Neuronal stem cell (in vitro differentiated cells): ENCODE results near the gene ATP1A3.

Experiments
- DNase-seq: peaks from one replicate; pipeline ENCODE4 v3.0.0-alpha.2; 2013; ENCODE audit warnings: low spot score
- H2AFZ ChIP-seq: one replicate; pipeline ENCODE4 v1.6.1; 2013; ENCODE audit warnings: mild to moderate bottlenecking, low read length, inconsistent platforms
- H2AK5ac ChIP-seq: 2 replicates; pipeline ENCODE4 v1.6.1; 2013; ENCODE audit warnings: low read depth, mild to moderate bottlenecking, inconsistent platforms, low read length, moderate library complexity, mixed read lengths
- H2BK120ac ChIP-seq: 2 replicates; pipeline ENCODE4 v1.6.1; 2013; ENCODE audit warnings: low read depth, mild to moderate bottlenecking, inconsistent platforms, low read length, moderate library complexity, mixed read lengths
- H2BK12ac ChIP-seq: one replicate; pipeline ENCODE4 v1.6.1; 2013; ENCODE audit warnings: low read length, inconsistent platforms
- H2BK15ac ChIP-seq: 2 replicates; pipeline ENCODE4 v1.6.1; 2013; ENCODE audit warnings: mild to moderate bottlenecking, low read length, inconsistent platforms, mixed read lengths
- H2BK5ac ChIP-seq: one replicate; pipeline ENCODE4 v1.6.1; 2013; ENCODE audit warnings: inconsistent platforms, mild to moderate bottlenecking, low read length, moderate library complexity
- H3K14ac ChIP-seq: one replicate; pipeline ENCODE4 v1.6.1; 2013; ENCODE audit warnings: low read length, inconsistent platforms
- H3K18ac ChIP-seq: 2 replicates; pipeline ENCODE4 v1.6.1; 2013; ENCODE audit warnings: low read length, inconsistent platforms
- H3K23ac ChIP-seq: 2 replicates; pipeline ENCODE4 v1.6.1; 2013; ENCODE audit warnings: low read depth, mild to moderate bottlenecking, mixed read lengths, low read length, inconsistent platforms; ENCODE audit not compliant: poor library complexity
- H3K27ac ChIP-seq: replicated peaks from 3 replicates; pipeline ENCODE4 v1.5.1; 2013; ENCODE audit warnings: low read length, inconsistent platforms
- H3K27me3 ChIP-seq, 3 experiments: 2 replicates each; pipeline ENCODE4 v1.6.1; 2013; ENCODE audit warnings: low read length in 3 of 3, mild to moderate bottlenecking in 2 of 3, inconsistent platforms in 1 of 3, low read depth in 1 of 3, mixed read lengths in 1 of 3, moderate library complexity in 1 of 3; ENCODE audit not compliant: control insufficient read depth in 3 of 3, insufficient read depth in 3 of 3
- H3K36me3 ChIP-seq, 2 donors: replicated peaks in 1 of 2; 2 replicates each; pipeline ENCODE4 v1.6.1; 2013; ENCODE audit warnings: low read length in 2 of 2; ENCODE audit not compliant: control insufficient read depth in 2 of 2, insufficient read depth in 2 of 2
- H3K4ac ChIP-seq: 2 replicates; pipeline ENCODE4 v1.6.1; 2013; ENCODE audit warnings: inconsistent platforms, mild to moderate bottlenecking, low read length, moderate library complexity
- H3K4me1 ChIP-seq, 2 donors: 1 replicate in 1 of 2; 2 replicates in 1 of 2; pipeline ENCODE4 v1.6.1; 2013; ENCODE audit warnings: low read length in 2 of 2, low read depth in 1 of 2; ENCODE audit not compliant: control insufficient read depth in 2 of 2, insufficient read depth in 1 of 2
- H3K4me2 ChIP-seq: one replicate; pipeline ENCODE4 v1.6.1; 2013; ENCODE audit warnings: mild to moderate bottlenecking, low read length, inconsistent platforms; ENCODE audit not compliant: insufficient read depth, poor library complexity, severe bottlenecking
- H3K4me3 ChIP-seq, 2 donors: 2 replicates each; pipeline ENCODE4 v1.5.1; 2013; ENCODE audit warnings: low read length in 2 of 2, mild to moderate bottlenecking in 2 of 2, inconsistent platforms in 1 of 2, moderate library complexity in 1 of 2
- H3K79me1 ChIP-seq: one replicate; pipeline ENCODE4 v1.6.1; 2013; ENCODE audit warnings: low read depth, mild to moderate bottlenecking, inconsistent platforms, low read length, moderate library complexity
- H3K9ac ChIP-seq: one replicate; pipeline ENCODE4 v1.6.1; 2013; ENCODE audit warnings: mild to moderate bottlenecking, low read depth, low read length, inconsistent platforms; ENCODE audit not compliant: poor library complexity
- H3K9me3 ChIP-seq, 2 donors: replicated peaks in 1 of 2; 2 replicates each; pipeline versions ENCODE3 to v1.6.1; 2013; ENCODE audit warnings: low read length in 2 of 2, mild to moderate bottlenecking in 2 of 2, inconsistent platforms in 1 of 2, low read depth in 1 of 2, mixed read lengths in 1 of 2, moderate library complexity in 1 of 2; ENCODE audit not compliant: control insufficient read depth in 2 of 2, insufficient read depth in 1 of 2
- H4K8ac ChIP-seq: one replicate; pipeline ENCODE4 v1.6.1; 2013; ENCODE audit warnings: low read depth, mild to moderate bottlenecking, inconsistent platforms, low read length, moderate library complexity
- H4K91ac ChIP-seq: one replicate; pipeline ENCODE4 v1.6.1; 2013; ENCODE audit warnings: low read length, low read depth, mild to moderate bottlenecking, inconsistent platforms; ENCODE audit not compliant: poor library complexity
- WGBS, 2 donors: extraction: QIAGEN DNeasy Blood & Tissue Kit; methylation state at CpG; one replicate each; pipeline ENCODE4 v1.1.7; 2013; ENCODE audit warnings: missing lambda C conversion rate in 2 of 2, mixed read lengths in 1 of 2; ENCODE audit not compliant: insufficient read length in 2 of 2, insufficient replicate concordance in 1 of 2; ENCODE audit errors: extremely low coverage in 2 of 2; 5-methylcytosine and 5-hydroxymethylcytosine counted together

ATP1A3 gene

GRCh38 chr19:41958367-41959055 lies 35.5 kb downstream of the ATP1A3 start:
- Histone ChIP-seq H3K27ac (peak overlapping the region; percentile 49), H3K4me3 (peak overlapping the region; percentile 73 to 91), H2BK5ac (no peak overlapping the region), H3K9ac (peak overlapping the region; percentile 98), H4K8ac (no peak overlapping the region), H4K91ac (no peak overlapping the region), H2BK120ac (no peak overlapping the region), H3K14ac (no peak overlapping the region), H3K9me3 (no peaks in the 10 kb centered on the region), H3K4me2 (peak overlapping the region; percentile 95), H2AFZ (peak overlapping the region; percentile 94), H3K79me1 (peaks cover 7% of the 10 kb centered on the region), H2AK5ac (peak overlapping the region; percentile 88), H3K27me3 (no peaks in the 10 kb centered on the region), H3K23ac (peak overlapping the region; percentile 95), H2BK12ac (no peak overlapping the region), H3K4me1 (peaks cover 6 to 7% of the 10 kb centered on the region in 2 donors), H2BK15ac (no peak overlapping the region), H3K4ac (no peak overlapping the region), H3K18ac (peak overlapping the region; percentile 78), H3K36me3 (peaks cover 0 to 8% of the 10 kb centered on the region in 2 donors)
- no CpG with 5 or more reads among the region's 43 CpGs for WGBS, 2 donors
- DNase-seq: peak; percentile 71

- Histone ChIP-seq H2BK5ac (no peak overlapping the region), H2AFZ (peak overlapping the region; percentile 94), H2AK5ac (no peak overlapping the region), H3K14ac (no peak overlapping the region), H3K27me3 (no peaks in the 10 kb centered on the region), H3K36me3 (peaks cover 0 to 8% of the 10 kb centered on the region in 2 donors), H3K4me1 (peaks cover 6 to 7% of the 10 kb centered on the region in 2 donors), H3K18ac (no peak overlapping the region), H3K23ac (no peak overlapping the region), H2BK120ac (no peak overlapping the region), H3K4me2 (peak overlapping the region; percentile 95), H4K91ac (no peak overlapping the region), H2BK15ac (no peak overlapping the region), H4K8ac (no peak overlapping the region), H2BK12ac (no peak overlapping the region), H3K79me1 (peaks cover 7% of the 10 kb centered on the region), H3K27ac (no peak overlapping the region), H3K4me3 (peak overlapping the region; percentile 51 to 73), H3K4ac (no peak overlapping the region), H3K9ac (peak overlapping the region; percentile 79), H3K9me3 (no peaks in the 10 kb centered on the region)
- WGBS, 2 donors: no CpG with 5 or more reads among the region's 10 CpGs
- DNase-seq: peak; percentile 71
Measured at GRCh38 chr19:41957838-41958366, 36.1 kb downstream of the ATP1A3 start.

- Histone ChIP-seq H3K79me1 (peaks cover 7% of the 10 kb centered on the region), H2BK12ac (no peak overlapping the region), H2BK5ac (peak overlapping the region; percentile 61), H3K27me3 (no peaks in the 10 kb centered on the region), H3K4me2 (no peak overlapping the region), H2BK120ac (no peak overlapping the region), H3K23ac (no peak overlapping the region), H2AK5ac (no peak overlapping the region), H4K8ac (no peak overlapping the region), H3K4ac (no peak overlapping the region), H2AFZ (no peak overlapping the region), H3K4me1 (peaks cover 6 to 7% of the 10 kb centered on the region in 2 donors), H4K91ac (no peak overlapping the region), H3K4me3 (no peak overlapping the region), H3K9me3 (no peaks in the 10 kb centered on the region), H2BK15ac (no peak overlapping the region), H3K14ac (no peak overlapping the region), H3K36me3 (peaks cover 0 to 8% of the 10 kb centered on the region in 2 donors), H3K18ac (no peak overlapping the region), H3K9ac (peak overlapping the region; percentile 82), H3K27ac (no peak overlapping the region)
- WGBS, 2 donors: no CpG with 5 or more reads among the region's 11 CpGs
- no peak for DNase-seq
Measured at GRCh38 chr19:41957161-41957837, 36.7 kb downstream of the ATP1A3 start.

GRCh38 chr19:41956621-41957020 lies 37.4 kb downstream of the ATP1A3 start:
- Histone ChIP-seq H3K14ac (no peak overlapping the region), H2BK12ac (no peak overlapping the region), H4K91ac (no peak overlapping the region), H3K27ac (no peak overlapping the region), H2BK15ac (peak overlapping the region; percentile 37), H3K4me2 (no peak overlapping the region), H3K18ac (no peak overlapping the region), H4K8ac (no peak overlapping the region), H2BK5ac (peak overlapping the region; percentile 61), H3K27me3 (no peaks in the 10 kb centered on the region), H3K9me3 (no peaks in the 10 kb centered on the region), H2AK5ac (no peak overlapping the region), H3K36me3 (peaks cover 0 to 8% of the 10 kb centered on the region in 2 donors), H2AFZ (no peak overlapping the region), H3K9ac (peak overlapping the region; percentile 44), H3K4me1 (peaks cover 6 to 7% of the 10 kb centered on the region in 2 donors), H2BK120ac (no peak overlapping the region), H3K79me1 (peaks cover 7% of the 10 kb centered on the region), H3K23ac (no peak overlapping the region), H3K4me3 (no peak overlapping the region), H3K4ac (no peak overlapping the region)
- whole genome bisulfite sequencing, 2 donors: no CpG with 5 or more reads among the region's 13 CpGs
- DNase-seq: no peak
